Endothelial cell of umbilical vein (primary cell): ENCODE measurements around the gene LRRC4B. TPM values are rescaled to one million over a fixed set of nuclear protein-coding genes. Genes with fewer than 3 reads are reported as not detected.

Experiments used
- BruUV-seq: library from RNA; stranded (reverse); fragments of 400-500 nt; replicated peaks from 2 replicates; lab custom pipeline; 2021; lab: Mats Ljungman, UMichigan
- CTCF ChIA-PET: fragments of 300-600, 350-600 bp; sonication (Branson Sonifier 250); formaldehyde crosslinking; loops from one replicate; lab custom pipeline; 2021; ENCODE audit warnings: antibody characterized with exemption, inconsistent platforms; lab: Charles Lee
- POLR2A ChIA-PET: fragments of 300-600, 350-600 bp; sonication (Branson Sonifier 250); formaldehyde crosslinking; loops from one replicate; lab custom pipeline; 2021; ENCODE audit warnings: antibody characterized with exemption, inconsistent platforms; lab: Charles Lee
- DNase-seq: peaks from one replicate; pipeline ENCODE4 v3.0.0-alpha.2; 2011; ENCODE audit warnings: low read depth, low spot score
- FAIRE-seq: peaks from 2 replicates; lab custom pipeline; 2011; peaks lifted over from hg19 to GRCh38; lab: Jason Lieb, UNC
- H2AFZ ChIP-seq: 2 replicates; pipeline ENCODE4 v1.6.0; 2012; ENCODE audit warnings: low read depth, low read length, control low read depth, inconsistent platforms
- H3K27ac ChIP-seq: 2 replicates; pipeline ENCODE4 v1.5.1; 2011; ENCODE audit warnings: low read depth, mild to moderate bottlenecking, control low read depth, low read length, moderate library complexity; ENCODE audit not compliant: insufficient read depth
- H3K27me3 ChIP-seq, 2 experiments: 2 replicates each; pipeline versions ENCODE4 v1.6.0 to v1.6.1; 2011; ENCODE audit warnings: low read length in 2 of 2, mixed read lengths in 1 of 2; ENCODE audit not compliant: control insufficient read depth in 2 of 2, insufficient read depth in 2 of 2
- H3K36me3 ChIP-seq, 2 experiments: 2 replicates in 1 of 2; 3 replicates in 1 of 2; pipeline ENCODE4 v1.5.1; 2011; ENCODE audit warnings: low read length in 2 of 2, mild to moderate bottlenecking in 1 of 2, moderate library complexity in 1 of 2; ENCODE audit not compliant: control insufficient read depth in 2 of 2, insufficient read depth in 2 of 2; ENCODE audit errors: extremely low read depth in 1 of 2
- H3K4me1 ChIP-seq: 3 replicates; pipeline ENCODE4 v1.5.1; 2011; ENCODE audit warnings: mild to moderate bottlenecking, low read length; ENCODE audit not compliant: control insufficient read depth, insufficient read depth; ENCODE audit errors: extremely low read depth
- H3K4me2 ChIP-seq: 2 replicates; pipeline ENCODE4 v1.6.1; 2011; ENCODE audit warnings: low read length, control low read depth, mixed read lengths; ENCODE audit not compliant: insufficient read depth
- H3K4me3 ChIP-seq, 3 experiments: fragments of 200-600 bp in 1 of 3; sonication (generic), shearing (Covaris generic) in 1 of 3; replicated peaks in 1 of 3; 2 replicates each; pipeline ENCODE4 v1.5.1; 2011 to 2016; ENCODE audit warnings: control low read depth in 3 of 3, low read length in 3 of 3, mild to moderate bottlenecking in 2 of 3, inconsistent platforms in 1 of 3, low read depth in 1 of 3, moderate library complexity in 1 of 3; ENCODE audit not compliant: insufficient read depth in 1 of 3
- H3K79me2 ChIP-seq: 2 replicates; pipeline ENCODE4 v1.6.0; 2012; ENCODE audit warnings: low read length, inconsistent platforms; ENCODE audit not compliant: control insufficient read depth, insufficient read depth
- H3K9ac ChIP-seq: replicated peaks from 2 replicates; pipeline ENCODE3; 2011; ENCODE audit warnings: low read length, control low read depth; ENCODE audit not compliant: insufficient read depth; ENCODE audit errors: extremely low read depth
- H3K9me1 ChIP-seq: replicated peaks from 3 replicates; pipeline ENCODE4 v1.6.0; 2011; ENCODE audit warnings: mild to moderate bottlenecking, low read length; ENCODE audit not compliant: control insufficient read depth, insufficient read depth; ENCODE audit errors: extremely low read depth
- H3K9me3 ChIP-seq: replicated peaks from 2 replicates; pipeline ENCODE4 v1.5.1; 2012; ENCODE audit warnings: low read length, inconsistent platforms; ENCODE audit not compliant: control insufficient read depth, insufficient read depth
- H4K20me1 ChIP-seq: replicated peaks from 2 replicates; pipeline ENCODE3; 2011; ENCODE audit warnings: mild to moderate bottlenecking, low read length; ENCODE audit not compliant: control insufficient read depth, insufficient read depth; ENCODE audit errors: extremely low read depth
- CTCF ChIP-seq, 2 donors: IDR thresholded peaks; 1 replicate in 1 of 2; 2 replicates in 1 of 2; pipeline ENCODE4 v1.5.1; 2011; ENCODE audit warnings: low read length in 2 of 2, mild to moderate bottlenecking in 2 of 2, moderate library complexity in 2 of 2, control low read depth in 1 of 2, inconsistent platforms in 1 of 2, low read depth in 1 of 2; ENCODE audit not compliant: insufficient read depth in 1 of 2; ENCODE audit errors: extremely low read depth in 1 of 2
- EZH2 ChIP-seq: IDR thresholded peaks from 2 replicates; pipeline ENCODE4 v1.6.1; 2012; ENCODE audit warnings: borderline replicate concordance, low read depth, mild to moderate bottlenecking, moderate library complexity, low read length, inconsistent platforms; ENCODE audit not compliant: severe bottlenecking
- FOS ChIP-seq: IDR thresholded peaks from 2 replicates; pipeline ENCODE4 v1.6.1; 2011; ENCODE audit warnings: mild to moderate bottlenecking, low read length, moderate library complexity, borderline replicate concordance; ENCODE audit not compliant: insufficient read depth
- GATA2 ChIP-seq: IDR thresholded peaks from 2 replicates; pipeline ENCODE4 v1.7.0; 2011; ENCODE audit warnings: low read depth, mild to moderate bottlenecking, moderate library complexity, mixed read lengths, low read length; ENCODE audit not compliant: insufficient read length, insufficient read depth
- JUN ChIP-seq: IDR thresholded peaks from 2 replicates; pipeline ENCODE4 v1.6.1; 2011; ENCODE audit warnings: borderline replicate concordance, low read depth; ENCODE audit not compliant: insufficient read length, insufficient read depth
- MAX ChIP-seq: IDR thresholded peaks from 2 replicates; pipeline ENCODE4 v1.6.1; 2011; ENCODE audit not compliant: insufficient read depth, insufficient read length
- MYC ChIP-seq: IDR thresholded peaks from one replicate; pipeline ENCODE4 v1.6.1; 2011; ENCODE audit warnings: mild to moderate bottlenecking, low read depth, low read length
- POLR2A ChIP-seq: IDR thresholded peaks from 2 replicates; pipeline ENCODE4 v1.6.1; 2012; ENCODE audit warnings: low read depth, mild to moderate bottlenecking, control low read depth, low read length
- POLR2AphosphoS5 ChIP-seq: IDR thresholded peaks from 2 replicates; pipeline ENCODE4 v1.6.1; 2012; ENCODE audit warnings: low read depth, mild to moderate bottlenecking, control low read depth, low read length, moderate library complexity; ENCODE audit not compliant: insufficient read depth
- dilution Hi-C: fragments of 300-500 bp; cut with MboI; formaldehyde crosslinking; loops from one replicate; pipeline ENCODE4 v1.15.0; 2019; ENCODE audit warnings: low sequenced_read_pairs; ENCODE audit not compliant: extremely low pct_ligation_motif_present
- intact Hi-C: fragments of 100-400 bp; cut with micrococcal nuclease; formaldehyde crosslinking; loops from one replicate; pipeline ENCODE4 v1.10.0; 2022
- polyA plus RNA-seq, 4 experiments: library from polyadenylated mRNA; depleted of rRNA in 3 of 4; stranded (reverse) in 3 of 4; unstranded in 1 of 4; fragments of >200 nt; gene quantifications; 2 replicates each; pipeline versions ENCODE4 v1.2.1 to v1.2.3, GENCODE V29; 2011 to 2012; ENCODE audit warnings: missing spikeins in 1 of 4
- total RNA-seq: library from RNA; stranded (reverse); gene quantifications from 2 replicates; pipeline ENCODE4 v1.2.3, GENCODE V29; 2021

LRRC4B gene
- total and polyA plus RNA-seq, 2 donors (not counting 3 experiments of a cell fraction or from before 2014, with no cell fraction given), result 0.08 TPM; not detected in 1

DNA sequence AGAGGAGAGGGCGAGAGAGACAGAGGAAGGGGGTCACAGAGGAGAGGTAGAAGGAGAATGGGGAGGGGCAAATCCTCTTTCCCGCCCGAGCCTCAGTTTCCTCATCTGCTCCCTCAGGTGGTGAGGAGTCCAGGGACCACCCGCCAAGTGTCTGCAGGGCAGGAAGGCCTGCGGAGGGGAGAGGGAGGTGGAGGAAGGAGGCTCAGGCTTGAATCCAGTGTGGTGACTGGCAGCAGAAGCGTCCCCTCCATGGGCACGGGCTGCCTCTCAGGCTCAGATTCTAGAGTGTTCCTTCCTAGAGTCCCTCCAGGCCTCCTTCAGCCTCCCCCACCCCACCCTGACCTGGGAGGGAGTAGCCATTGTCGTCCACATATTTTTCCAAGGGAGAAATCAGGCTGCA is 75.1 kb downstream of the LRRC4B start:
- CTCF ChIA-PET, result no interaction called here
- H4K20me1 ChIP-seq, result no peaks in the 10 kb centered on the region
- no peaks in the 10 kb centered on the region for H3K9me1 ChIP-seq
- no peaks in the 10 kb centered on the region for H3K79me2 ChIP-seq
- H3K27me3 ChIP-seq, result peaks cover 8 to 10% of the 10 kb centered on the region in 2 experiments
- H3K4me3 ChIP-seq, result no peak overlapping the region
- H3K9me3 ChIP-seq, result no peaks in the 10 kb centered on the region
- FAIRE-seq (no peak), DNase-seq (no peak)
- POLR2A ChIA-PET, result no interaction called here
- no peak overlapping the region for H3K9ac ChIP-seq
- H3K27ac ChIP-seq, result no peak overlapping the region
- BruUV-seq, result no TSS peak
- H3K36me3 ChIP-seq, result no peaks in the 10 kb centered on the region
- TF ChIP-seq GATA2 (no peak), CTCF (IDR thresholded peaks at IDR 0.05; ENCODE audit: extremely low read depth in 1 of 2, insufficient read depth in 1 of 2, low read depth in 1 of 2, low read length in 2 of 2) (no peak), JUN (no peak), FOS (no peak), POLR2AphosphoS5 (no peak), MAX (no peak), EZH2 (no peak), MYC (no peak), POLR2A (no peak)
- intact Hi-C loops (no loop called here), dilution Hi-C loops (no loop called here)
- H2AFZ ChIP-seq, result no peak overlapping the region
- no peak overlapping the region for H3K4me2 ChIP-seq
- no peaks in the 10 kb centered on the region for H3K4me1 ChIP-seq
